Thyroid gland (tissue), 4 donors: ENCODE results near the gene BACH2.

Experiments
- CTCF ChIP-seq, 6 experiments: fragments of 200-600 bp in 3 of 6; fragments of 450-650 bp in 3 of 6; sonication (generic) in 3 of 6; IDR thresholded peaks; one replicate each; pipeline ENCODE4 v1.5.1; 2016 to 2019; ENCODE audit warnings: antibody characterized with exemption in 6 of 6, mild to moderate bottlenecking in 2 of 6, inconsistent platforms in 1 of 6, moderate library complexity in 1 of 6
- POLR2A ChIP-seq, 2 donors: fragments of 450-650 bp; IDR thresholded peaks; one replicate each; pipeline ENCODE4 v1.6.1; 2017; ENCODE audit warnings: antibody characterized with exemption in 2 of 2, mild to moderate bottlenecking in 2 of 2, moderate library complexity in 1 of 2

DNA sequence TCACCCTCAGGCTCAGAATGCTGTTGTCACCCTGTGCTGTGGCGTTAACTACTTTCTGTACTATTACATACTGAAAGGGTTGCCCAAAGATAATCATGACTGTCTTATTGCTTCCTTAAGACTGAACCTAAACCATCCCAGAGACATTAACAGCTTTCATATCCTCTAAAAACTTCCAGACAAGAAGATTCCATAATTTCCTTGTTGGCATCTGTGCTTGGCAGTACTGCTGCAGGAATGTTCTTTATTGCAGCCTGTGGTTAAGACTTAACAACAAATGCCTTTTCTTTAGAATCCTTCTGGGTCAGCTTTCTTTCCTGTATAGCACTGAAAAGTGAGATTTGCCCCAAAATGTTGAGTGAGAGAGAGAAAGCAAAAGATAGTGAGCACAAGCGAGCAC, 292.7 kb downstream of the BACH2 start:
- TF ChIP-seq CTCF (IDR thresholded peaks at IDR 0.05): no peak
- TF ChIP-seq POLR2A (IDR thresholded peaks at IDR 0.05): no peak
